GM18951 (cell line): ENCODE measurements around the gene ANKDD1B.
"Not testable (repeated sequence)": the region's sequence is repeated elsewhere in the genome, so short reads cannot be mapped to it uniquely, and the experiment has no call there.

Experiments
- POLR2A ChIP-seq: IDR thresholded peaks from 4 replicates; pipeline ENCODE4 v1.6.1; 2011; ENCODE audit warnings: mild to moderate bottlenecking; ENCODE audit not compliant: insufficient read length, insufficient read depth; ENCODE audit errors: extremely low read depth
- in situ Hi-C: fragments of 300-500 bp; cut with MboI; formaldehyde crosslinking; loops from one replicate; pipeline ENCODE4 v1.12.0; 2022; ENCODE audit warnings: low sequenced_read_pairs, mixed read lengths, inconsistent platforms; ENCODE audit not compliant: unreplicated experiment

Gene ANKDD1B

DNA sequence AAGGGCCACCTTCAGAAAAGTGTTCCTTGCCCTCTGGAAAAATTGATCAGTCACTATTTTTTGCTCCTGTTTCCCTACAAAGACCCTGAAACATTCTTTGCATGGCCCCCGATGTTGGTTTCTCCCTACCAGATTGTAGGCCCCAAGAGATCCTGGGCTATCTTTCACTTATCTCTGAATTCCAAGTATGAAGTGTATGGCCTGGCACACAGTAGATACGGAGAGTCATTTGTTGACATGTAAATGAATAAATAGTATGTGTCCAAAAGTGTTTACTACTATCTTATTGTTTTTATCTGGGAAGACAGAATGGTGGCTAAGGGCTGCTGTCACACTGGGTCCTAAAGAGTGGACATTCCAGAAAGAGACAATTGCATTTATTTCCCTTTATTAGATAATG is 7.4 kb upstream of the ANKDD1B start:
- in situ Hi-C loops, result no loop called here
- TF ChIP-seq POLR2A, result no peak

DNA sequence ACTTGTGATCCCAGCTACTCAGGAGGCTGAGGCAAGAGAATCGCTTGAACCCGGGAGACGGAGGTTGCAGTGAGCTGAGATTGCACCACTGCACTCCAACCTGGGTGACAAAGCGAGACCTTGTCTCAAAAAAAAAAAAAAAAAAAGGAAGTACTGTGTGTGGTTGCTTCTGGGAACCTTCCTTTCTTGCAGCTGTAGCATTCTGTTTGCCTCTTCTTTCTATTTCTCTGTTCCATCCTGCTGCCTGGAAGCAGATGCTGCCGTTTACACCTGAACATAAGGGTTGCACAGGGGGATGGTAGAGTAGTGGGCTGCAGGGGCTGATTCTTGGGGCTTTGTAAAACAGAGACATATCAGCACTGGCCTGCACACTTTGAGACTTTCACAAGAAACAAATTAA is 3.9 kb upstream of the ANKDD1B start:
- in situ Hi-C loops, result not testable (repeated sequence)

DNA sequence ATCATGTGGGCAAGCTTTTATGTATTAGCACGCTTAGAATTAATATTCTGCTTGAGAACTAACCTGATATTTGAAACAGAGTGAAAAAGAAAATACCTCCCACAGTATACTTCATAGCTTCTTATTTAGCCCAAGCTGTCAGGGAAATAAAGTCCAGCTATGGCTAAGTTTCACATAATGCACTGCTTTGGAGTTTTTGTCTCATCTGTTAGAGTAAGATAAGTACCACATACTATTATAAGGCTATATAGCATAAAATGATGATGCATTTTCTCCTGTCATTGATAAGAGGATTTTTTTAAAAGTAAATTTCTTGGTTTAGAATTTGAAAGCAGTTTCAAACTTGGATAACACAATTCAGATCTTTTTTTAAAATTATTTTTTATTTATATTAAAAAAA is 2.4 kb upstream of the ANKDD1B start:
- TF ChIP-seq POLR2A, result no peak
- in situ Hi-C loops, result no loop called here

DNA sequence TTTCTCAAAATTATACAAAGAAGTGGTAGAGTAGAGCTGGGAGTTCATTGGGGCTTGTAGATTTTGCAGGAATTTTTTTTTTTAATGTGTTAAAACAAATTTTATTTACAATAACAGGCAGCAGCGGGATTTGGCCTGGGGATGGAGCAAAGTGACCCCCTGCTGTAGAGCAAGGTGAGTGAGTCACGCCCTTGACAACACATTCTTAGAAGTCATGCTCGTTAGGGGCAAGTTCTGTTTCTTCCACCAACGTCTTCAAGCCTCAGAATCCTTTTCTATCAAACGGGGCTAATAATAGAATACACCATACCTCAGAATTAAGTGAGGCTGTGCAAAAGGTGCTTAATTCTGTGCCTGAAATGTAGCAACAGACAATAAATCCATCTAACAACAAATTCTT is 1.1 kb upstream of the ANKDD1B start:
- in situ Hi-C loops, result no loop called here
- no peak for TF ChIP-seq POLR2A

DNA sequence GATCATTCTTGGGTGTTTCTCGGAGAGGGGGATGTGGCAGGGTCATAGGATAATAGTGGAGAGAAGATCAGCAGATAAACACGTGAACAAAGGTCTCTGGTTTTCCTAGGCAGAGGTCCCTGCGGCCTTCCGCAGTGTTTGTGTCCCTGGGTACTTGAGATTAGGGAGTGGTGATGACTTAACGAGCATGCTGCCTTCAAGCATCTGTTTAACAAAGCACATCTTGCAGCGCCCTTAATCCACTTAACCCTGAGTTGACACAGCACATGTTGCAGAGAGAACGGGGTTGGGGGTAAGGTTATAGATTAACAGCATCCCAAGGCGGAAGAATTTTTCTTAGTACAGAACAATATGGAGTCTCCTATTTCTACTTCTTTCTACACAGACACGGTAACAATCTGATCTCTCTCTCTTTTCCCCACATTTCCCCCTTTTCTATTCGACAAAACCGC is 368 bp upstream of the ANKDD1B start:
- in situ Hi-C loops, result not testable (repeated sequence)

DNA sequence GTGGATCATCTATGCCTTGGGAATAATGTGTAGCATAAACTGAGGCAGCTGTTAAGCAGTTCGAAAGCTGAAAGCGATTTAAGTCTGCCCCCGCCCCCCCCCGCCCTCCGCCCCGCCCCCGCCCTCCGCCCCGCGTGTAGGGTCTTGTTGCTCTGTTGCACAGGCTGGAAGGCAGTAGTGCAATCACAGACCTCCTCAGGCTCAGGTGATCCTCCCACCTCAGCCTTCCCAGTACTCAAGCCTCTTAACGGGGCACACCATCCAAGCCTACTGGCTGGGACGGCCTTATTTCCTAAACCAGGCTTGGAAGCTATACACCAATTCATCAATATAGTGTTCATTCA is 945 bp downstream of the ANKDD1B start:
- in situ Hi-C loops, result no loop called here

DNA sequence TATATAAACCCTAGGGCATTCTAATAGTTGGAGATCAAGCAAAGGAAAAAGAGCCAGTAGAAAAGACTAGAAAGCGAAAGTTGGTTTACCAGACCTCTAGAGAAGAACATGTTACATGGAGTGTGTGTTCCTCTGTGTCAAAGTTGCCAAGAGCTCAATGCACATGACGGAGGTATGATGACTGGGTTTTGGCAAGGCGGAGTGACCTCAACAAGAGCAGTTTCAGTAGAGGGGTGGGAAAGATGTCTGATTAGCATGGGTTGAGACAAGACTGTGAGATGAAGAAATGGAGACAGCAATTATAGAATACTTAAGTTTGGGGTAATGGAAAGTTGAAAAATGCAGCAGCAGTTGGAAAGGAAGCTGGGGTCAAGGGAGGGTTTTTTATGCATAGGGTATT is 1.6 kb downstream of the ANKDD1B start:
- in situ Hi-C loops, result no loop called here
- TF ChIP-seq POLR2A, result no peak

More for the DNA sequence above, 945 bp downstream of the ANKDD1B start:
- TF ChIP-seq POLR2A, result no peak

DNA sequence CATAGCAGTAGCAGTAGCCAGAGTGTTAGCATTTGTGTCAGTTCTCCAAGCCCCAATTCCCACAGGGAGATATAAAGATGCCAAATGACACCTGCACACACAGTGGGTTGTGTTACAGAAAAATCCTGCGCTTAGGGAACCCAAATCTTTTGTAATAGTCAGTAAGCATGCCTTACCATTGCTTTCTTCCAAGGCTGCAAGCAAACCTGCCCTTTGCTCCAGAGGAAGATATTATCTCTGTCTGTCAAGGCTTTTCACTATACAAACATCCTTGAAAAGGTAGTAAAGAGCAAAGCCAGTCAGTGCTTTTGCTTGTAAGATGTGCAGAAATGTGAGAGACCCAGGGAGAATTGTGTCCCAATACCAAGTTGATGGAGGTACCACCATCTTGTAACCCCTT is 2.9 kb downstream of the ANKDD1B start:
- no peak for TF ChIP-seq POLR2A

DNA sequence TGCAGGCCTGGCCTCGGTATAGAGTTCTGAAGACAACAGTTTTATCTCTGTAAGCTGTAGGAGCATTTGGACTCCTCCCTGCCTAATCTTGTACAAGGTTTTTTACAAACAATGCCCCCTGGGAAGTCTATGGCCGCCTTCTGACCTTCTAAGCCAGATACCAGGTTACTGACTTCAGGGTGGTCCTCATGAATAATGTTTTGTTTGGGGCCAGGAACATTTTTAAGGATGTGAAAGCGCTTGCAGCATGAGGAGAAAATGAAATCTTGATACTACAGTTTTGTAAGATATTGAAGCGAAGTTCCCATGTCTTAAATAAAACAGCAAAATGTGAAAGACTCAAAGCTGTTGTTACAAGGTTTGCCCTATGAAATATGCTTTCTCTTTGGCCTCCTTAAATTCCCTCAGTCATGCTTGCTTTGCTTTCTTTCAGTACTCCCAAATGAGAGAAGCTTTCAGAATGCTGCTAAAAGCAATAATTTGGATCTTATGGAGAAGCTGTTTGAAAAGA is 5.2 kb downstream of the ANKDD1B start:
- in situ Hi-C loops, result no loop called here
- no peak for TF ChIP-seq POLR2A

More for the DNA sequence above, 2.9 kb downstream of the ANKDD1B start:
- in situ Hi-C loops, result no loop called here

DNA sequence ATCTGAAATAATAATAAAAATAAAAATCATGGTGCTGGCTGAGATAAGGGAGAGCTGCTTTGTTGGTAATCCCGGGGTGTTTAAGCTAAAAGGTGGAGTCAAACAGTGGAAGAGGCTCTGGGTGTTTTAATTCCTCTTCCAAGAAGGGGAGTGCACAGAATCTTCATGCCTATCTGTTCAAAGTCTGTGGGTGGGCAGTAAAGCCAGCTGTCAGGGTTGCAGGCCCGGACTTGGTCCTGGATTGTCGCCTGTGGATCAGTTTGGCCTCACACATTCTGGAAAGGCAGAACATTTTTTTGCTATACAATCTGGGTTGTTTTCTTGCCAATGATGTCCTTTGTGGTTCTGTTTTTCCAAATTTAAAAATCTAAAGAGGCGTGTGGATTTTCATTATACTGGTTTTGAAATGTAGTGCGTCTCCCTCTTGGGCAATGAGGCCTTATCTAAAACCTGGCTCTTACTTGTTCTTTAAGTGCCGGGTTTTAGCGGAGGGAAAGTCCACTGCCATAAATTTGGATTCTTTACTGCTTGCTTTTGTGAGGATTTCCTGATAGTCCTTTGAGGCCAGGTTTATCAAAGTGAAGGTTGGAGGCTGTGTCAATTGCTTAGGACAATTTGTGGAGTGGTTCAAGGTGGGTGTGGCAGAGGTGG is 5.8 kb downstream of the ANKDD1B start:
- TF ChIP-seq POLR2A, result no peak
- in situ Hi-C loops, result no loop called here

DNA sequence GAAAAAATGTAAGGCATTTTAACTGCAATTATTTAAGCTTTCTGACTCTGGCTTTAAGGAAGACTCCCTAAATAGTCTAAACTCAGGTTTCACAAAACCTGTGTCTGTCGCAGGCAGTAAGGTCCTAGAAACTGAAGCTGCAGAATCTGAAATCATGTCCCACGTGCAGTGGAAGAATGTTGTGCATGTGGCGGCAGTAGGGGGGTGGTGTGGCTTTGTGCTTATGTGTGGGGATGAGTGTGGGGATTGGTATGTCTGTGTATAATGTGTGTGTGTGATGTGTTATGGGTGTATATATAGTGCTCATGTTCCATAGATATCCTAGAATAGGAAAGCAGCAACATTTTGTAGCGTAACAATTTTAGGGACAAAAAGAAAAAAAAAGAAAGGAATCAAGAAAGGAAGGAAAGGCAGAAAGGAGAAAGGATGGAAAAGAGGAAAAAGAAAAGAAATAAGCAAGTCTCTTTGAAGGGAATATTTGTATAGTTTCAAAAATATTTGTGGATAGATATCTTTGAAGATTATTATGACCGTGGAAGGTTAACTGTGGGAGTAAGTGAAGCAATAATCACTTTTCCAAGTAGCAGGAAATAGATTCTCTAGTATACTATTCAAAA is 6.6 kb downstream of the ANKDD1B start:
- no peak for TF ChIP-seq POLR2A
- in situ Hi-C loops, result no loop called here

DNA sequence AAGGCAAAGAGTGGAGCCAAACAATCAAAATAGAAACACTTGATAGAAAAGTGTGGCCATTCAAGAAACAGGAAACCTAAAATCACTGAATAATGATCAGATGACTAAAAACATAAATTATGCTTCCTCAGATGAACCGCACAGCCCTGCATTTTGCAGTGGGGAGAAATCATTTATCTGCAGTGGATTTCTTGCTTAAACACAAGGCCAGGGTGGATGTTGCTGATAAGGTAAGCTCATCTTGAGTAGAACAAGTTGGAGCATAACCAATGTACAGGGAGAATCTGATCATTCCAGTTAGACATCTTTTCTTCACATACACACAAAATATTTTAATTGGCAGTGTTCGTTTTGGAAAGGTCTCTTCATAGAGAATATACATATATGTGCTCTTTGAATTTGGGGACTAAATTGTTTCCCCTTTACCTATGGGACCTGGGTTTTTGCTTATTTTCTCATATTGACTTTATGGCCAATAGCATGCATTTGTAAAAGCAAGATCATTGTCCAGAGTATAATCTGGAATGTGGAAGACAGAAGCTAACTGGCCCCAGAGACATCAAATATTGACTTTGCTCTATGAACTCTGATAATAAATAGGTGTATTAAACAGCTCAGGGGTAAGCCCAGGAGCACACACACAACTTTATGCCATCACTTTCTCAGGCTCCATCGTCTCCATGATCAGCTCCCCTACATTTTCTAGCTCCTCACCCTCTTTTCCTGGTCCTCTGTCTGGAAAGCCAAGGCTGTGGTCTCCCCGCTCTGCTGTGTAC is 9.1 kb downstream of the ANKDD1B start:
- no peak for TF ChIP-seq POLR2A
- in situ Hi-C loops, result no loop called here

DNA sequence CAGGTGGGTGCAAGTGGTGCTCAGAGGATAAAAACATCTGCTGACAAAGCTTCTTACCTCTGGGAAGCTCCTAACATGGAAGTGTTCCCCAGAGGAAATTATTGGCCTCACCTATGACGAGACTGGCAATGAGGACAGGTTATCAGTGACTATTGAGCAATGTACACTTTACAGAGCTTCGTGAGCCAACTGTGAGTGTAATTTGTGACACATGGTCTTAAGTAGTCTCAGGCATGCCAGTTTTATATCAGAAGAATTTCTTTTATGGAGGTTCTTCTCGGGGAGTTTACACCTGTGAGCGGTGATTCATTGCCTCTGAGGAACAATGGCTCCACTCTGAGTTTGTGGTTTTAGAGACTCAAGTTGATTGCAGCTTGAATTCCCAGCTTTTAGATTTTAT is 11.3 kb downstream of the ANKDD1B start:
- in situ Hi-C loops, result no loop called here
- no peak for TF ChIP-seq POLR2A

DNA sequence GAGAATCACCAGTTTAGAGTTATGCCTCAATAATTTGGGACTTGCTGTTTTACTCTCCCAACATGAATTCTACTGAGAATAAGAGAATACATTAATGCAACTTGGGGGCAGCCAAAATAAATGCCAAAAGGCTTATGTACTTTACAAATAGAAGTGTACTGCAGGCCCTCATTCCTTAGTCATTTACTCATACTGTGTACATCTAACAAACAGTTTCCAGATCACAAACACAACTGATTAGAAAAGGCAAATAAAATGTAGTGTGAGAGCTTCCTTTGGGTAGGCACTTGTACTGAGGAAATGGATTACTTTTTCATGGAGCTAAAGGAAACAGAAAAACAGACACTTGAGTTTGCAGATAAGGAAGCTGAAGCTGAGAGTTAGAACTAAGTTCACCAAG is 12.6 kb downstream of the ANKDD1B start:
- no peak for TF ChIP-seq POLR2A
- in situ Hi-C loops, result no loop called here

DNA sequence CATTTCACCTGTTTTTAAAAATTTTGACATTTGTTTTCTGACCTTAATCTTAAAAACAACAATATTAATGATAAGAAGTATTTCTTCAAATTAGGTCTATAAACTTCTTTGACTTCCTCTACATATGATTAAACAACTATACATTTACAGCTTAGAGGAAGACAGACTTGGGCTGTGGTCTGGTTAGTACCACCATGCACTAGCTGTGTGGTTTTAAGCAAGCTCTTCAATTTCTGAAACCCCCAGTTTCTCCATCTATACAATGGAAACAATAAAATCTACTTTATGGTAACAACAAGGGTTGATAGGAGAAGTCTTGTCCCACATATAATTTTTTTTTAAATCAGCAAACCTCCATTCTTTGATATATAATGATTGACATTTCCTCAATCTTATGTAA is 15.7 kb downstream of the ANKDD1B start:
- in situ Hi-C loops, result no loop called here
- TF ChIP-seq POLR2A, result no peak
